Stimulated activated CD4-positive, alpha-beta T cell treated with anti-CD3 and anti-CD28 coated beads, TNF-alpha, amount 100 ng/mL, for 1 hour (primary cell): ENCODE measurements around the gene SORCS3.

Source experiments
- DNase-seq, 3 donors: peaks; one replicate each; pipeline ENCODE4 v3.0.0-alpha.2; 2020; ENCODE audit warnings: low read depth in 3 of 3, low spot score in 1 of 3

SORCS3 gene

GRCh38 chr10:105075031-105075430 is 433.9 kb downstream of the SORCS3 start:
- no peak for DNase-seq

- no peak for DNase-seq
Observed at GRCh38 chr10:105085980-105086379, 444.9 kb downstream of the SORCS3 start.

- DNase-seq, result no peak
Observed at GRCh38 chr10:105094048-105094447, 453.0 kb downstream of the SORCS3 start.

- DNase-seq, result no peak
Observed at GRCh38 chr10:105096316-105096715, 455.2 kb downstream of the SORCS3 start.

GRCh38 chr10:105102977-105103376 is 461.9 kb downstream of the SORCS3 start:
- DNase-seq, result no peak

- DNase-seq, result no peak
Observed at GRCh38 chr10:105104297-105104696, 463.2 kb downstream of the SORCS3 start.

- no peak for DNase-seq
Observed at GRCh38 chr10:105109164-105109563, 468.1 kb downstream of the SORCS3 start.

GRCh38 chr10:105112862-105113261 is 471.8 kb downstream of the SORCS3 start:
- DNase-seq, result no peak

GRCh38 chr10:105113666-105114065 is 472.6 kb downstream of the SORCS3 start:
- DNase-seq, result no peak

- DNase-seq, result no peak
Observed at GRCh38 chr10:105121743-105122142, 480.7 kb downstream of the SORCS3 start.

GRCh38 chr10:105128111-105128510 is 487.0 kb downstream of the SORCS3 start:
- DNase-seq, result no peak

GRCh38 chr10:105138358-105138757 is 497.3 kb downstream of the SORCS3 start:
- no peak for DNase-seq

GRCh38 chr10:105139363-105139896 is 498.3 kb downstream of the SORCS3 start:
- no peak for DNase-seq

- no peak for DNase-seq
Observed at GRCh38 chr10:105140600-105140999, 499.5 kb downstream of the SORCS3 start.

- no peak for DNase-seq
Observed at GRCh38 chr10:105145711-105146110, 504.6 kb downstream of the SORCS3 start.

- DNase-seq, result no peak
Observed at GRCh38 chr10:105146436-105146835, 505.3 kb downstream of the SORCS3 start.

GRCh38 chr10:105148456-105148855 is 507.4 kb downstream of the SORCS3 start:
- no peak for DNase-seq

- no peak for DNase-seq
Observed at GRCh38 chr10:105148921-105149320, 507.8 kb downstream of the SORCS3 start.

- DNase-seq, result no peak
Observed at GRCh38 chr10:105149371-105149891, 508.3 kb downstream of the SORCS3 start.

- DNase-seq, result no peak
Observed at GRCh38 chr10:105150259-105150880, 509.3 kb downstream of the SORCS3 start.

- DNase-seq, result no peak
Observed at GRCh38 chr10:105154736-105155135, 513.6 kb downstream of the SORCS3 start.

GRCh38 chr10:105159268-105159667 is 518.2 kb downstream of the SORCS3 start:
- no peak for DNase-seq

- no peak for DNase-seq
Observed at GRCh38 chr10:105161149-105161548, 520.1 kb downstream of the SORCS3 start.
